ENCODE results near the gene IDH2. TPM values are rescaled to one million over a fixed set of nuclear protein-coding genes. Genes with fewer than 3 reads are reported as not detected.

Gene IDH2
- polyA plus RNA-seq, 1 donor from 2014 or later = 84.7 TPM

DNA sequence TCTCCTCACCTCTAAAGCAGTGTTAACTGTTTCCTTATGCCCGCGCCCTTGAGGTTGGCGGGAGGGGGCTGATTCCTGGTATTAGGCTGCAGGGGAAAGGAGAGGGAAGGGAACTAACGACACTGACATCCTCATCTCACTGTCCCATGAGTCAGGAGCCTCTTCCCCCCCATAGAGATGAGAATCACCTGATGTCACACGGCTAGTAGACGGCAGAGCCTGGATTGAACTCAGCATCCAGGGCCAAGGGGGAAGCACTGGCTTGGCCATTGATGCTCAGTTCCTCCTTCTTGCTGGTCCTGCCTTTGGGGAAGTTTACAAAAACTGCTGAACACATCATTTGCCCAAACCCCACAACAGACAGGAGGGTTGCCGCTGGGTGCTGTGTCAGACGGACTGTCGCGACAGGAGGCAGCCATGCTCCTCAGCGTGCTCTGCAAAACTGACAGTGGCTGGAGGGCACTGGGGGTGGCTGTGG is 38.5 kb downstream of the IDH2 start:
- no peak overlapping the region for H3K4me2 ChIP-seq (ENCODE audit: low read length)
- no peak for TF ChIP-seq TAF1 (IDR thresholded peaks at IDR 0.05; ENCODE audit: low read depth)
- TF ChIP-seq SMC3 (conservative IDR thresholded peaks at IDR 0.05; ENCODE audit: poor library complexity) = no peak
- TF ChIP-seq, protein P1, sequence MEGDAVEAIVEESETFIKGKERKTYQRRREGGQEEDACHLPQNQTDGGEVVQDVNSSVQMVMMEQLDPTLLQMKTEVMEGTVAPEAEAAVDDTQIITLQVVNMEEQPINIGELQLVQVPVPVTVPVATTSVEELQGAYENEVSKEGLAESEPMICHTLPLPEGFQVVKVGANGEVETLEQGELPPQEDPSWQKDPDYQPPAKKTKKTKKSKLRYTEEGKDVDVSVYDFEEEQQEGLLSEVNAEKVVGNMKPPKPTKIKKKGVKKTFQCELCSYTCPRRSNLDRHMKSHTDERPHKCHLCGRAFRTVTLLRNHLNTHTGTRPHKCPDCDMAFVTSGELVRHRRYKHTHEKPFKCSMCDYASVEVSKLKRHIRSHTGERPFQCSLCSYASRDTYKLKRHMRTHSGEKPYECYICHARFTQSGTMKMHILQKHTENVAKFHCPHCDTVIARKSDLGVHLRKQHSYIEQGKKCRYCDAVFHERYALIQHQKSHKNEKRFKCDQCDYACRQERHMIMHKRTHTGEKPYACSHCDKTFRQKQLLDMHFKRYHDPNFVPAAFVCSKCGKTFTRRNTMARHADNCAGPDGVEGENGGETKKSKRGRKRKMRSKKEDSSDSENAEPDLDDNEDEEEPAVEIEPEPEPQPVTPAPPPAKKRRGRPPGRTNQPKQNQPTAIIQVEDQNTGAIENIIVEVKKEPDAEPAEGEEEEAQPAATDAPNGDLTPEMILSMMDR (IDR thresholded peaks at IDR 0.05; ENCODE audit: poor library complexity, severe bottlenecking) = no peak
- TF ChIP-seq MXI1 (conservative IDR thresholded peaks at IDR 0.05; ENCODE audit: poor library complexity, severe bottlenecking) = no peak
- TF ChIP-seq POLR2AphosphoS5 (IDR thresholded peaks at IDR 0.05) = no peak
- no peak for TF ChIP-seq EZH2 (IDR thresholded peaks at IDR 0.05; ENCODE audit: borderline replicate concordance, insufficient read depth, low read length, poor library complexity, severe bottlenecking)
- TF ChIP-seq REST (IDR thresholded peaks at IDR 0.05; ENCODE audit: borderline replicate concordance) = no peak
- no peak for TF ChIP-seq EP300 (conservative IDR thresholded peaks at IDR 0.05; ENCODE audit: poor library complexity, severe bottlenecking)
- TF ChIP-seq RAD21 (conservative IDR thresholded peaks at IDR 0.05) = no peak
- H4K20me1 ChIP-seq (ENCODE audit: insufficient read depth) = no peaks in the 10 kb centered on the region

GRCh38 chr15:90062973-90063769 is 39.1 kb downstream of the IDH2 start:
- H3K9ac ChIP-seq (ENCODE audit: low read length) = no peak overlapping the region
- no peaks in the 10 kb centered on the region for H3K27me3 ChIP-seq (ENCODE audit: insufficient read depth, low read depth, low read length)
- H3K27ac ChIP-seq (ENCODE audit: low read length) = no peak overlapping the region
- H3K4me2 ChIP-seq (ENCODE audit: low read length) = no peak overlapping the region
- no peaks in the 10 kb centered on the region for H3K79me2 ChIP-seq (replicated peaks; ENCODE audit: insufficient read depth, low read length)
- H2AFZ ChIP-seq (ENCODE audit: low read depth, low read length) = no peak overlapping the region
- no peaks in the 10 kb centered on the region for H3K9me2 ChIP-seq (ENCODE audit: insufficient read depth, low read length)
- no peaks in the 10 kb centered on the region for H4K20me1 ChIP-seq (ENCODE audit: insufficient read depth)
- no peaks in the 10 kb centered on the region for H3K9me3 ChIP-seq (ENCODE audit: low read length)
- no peaks in the 10 kb centered on the region for H3K36me3 ChIP-seq (ENCODE audit: insufficient read depth, low read length)
- TF ChIP-seq EP300 (conservative IDR thresholded peaks at IDR 0.05; ENCODE audit: poor library complexity, severe bottlenecking) = no peak
- TF ChIP-seq, protein P1 (IDR thresholded peaks at IDR 0.05; ENCODE audit: poor library complexity, severe bottlenecking) = no peak
- TF ChIP-seq SMC3 (conservative IDR thresholded peaks at IDR 0.05; ENCODE audit: poor library complexity) = no peak
- no peak for TF ChIP-seq TAF1 (IDR thresholded peaks at IDR 0.05; ENCODE audit: low read depth)
- TF ChIP-seq MXI1 (conservative IDR thresholded peaks at IDR 0.05; ENCODE audit: poor library complexity, severe bottlenecking) = no peak
- TF ChIP-seq POLR2AphosphoS5 (IDR thresholded peaks at IDR 0.05) = no peak
- TF ChIP-seq RAD21 (conservative IDR thresholded peaks at IDR 0.05) = no peak
- TF ChIP-seq EZH2 (IDR thresholded peaks at IDR 0.05; ENCODE audit: borderline replicate concordance, insufficient read depth, low read length, poor library complexity, severe bottlenecking) = no peak
- no peak for TF ChIP-seq REST (IDR thresholded peaks at IDR 0.05; ENCODE audit: borderline replicate concordance)
- H3F3A ChIP-seq (ENCODE audit: insufficient read depth, low read length, poor library complexity, severe bottlenecking) = no peaks in the 10 kb centered on the region
- no peak overlapping the region for H3K4me3 ChIP-seq (ENCODE audit: low read length)

More for the DNA sequence above, 38.5 kb downstream of the IDH2 start:
- no peak overlapping the region for H3K27ac ChIP-seq (ENCODE audit: low read length)
- no peaks in the 10 kb centered on the region for H3K9me3 ChIP-seq (ENCODE audit: low read length)
- no peaks in the 10 kb centered on the region for H3F3A ChIP-seq (ENCODE audit: insufficient read depth, low read length, poor library complexity, severe bottlenecking)
- no peaks in the 10 kb centered on the region for H3K27me3 ChIP-seq (ENCODE audit: insufficient read depth, low read depth, low read length)
- no peaks in the 10 kb centered on the region for H3K79me2 ChIP-seq (replicated peaks; ENCODE audit: insufficient read depth, low read length)
- H3K4me3 ChIP-seq (ENCODE audit: low read length) = no peak overlapping the region
- no peaks in the 10 kb centered on the region for H3K9me2 ChIP-seq (ENCODE audit: insufficient read depth, low read length)
- H3K9ac ChIP-seq (ENCODE audit: low read length) = no peak overlapping the region
- no peaks in the 10 kb centered on the region for H3K36me3 ChIP-seq (ENCODE audit: insufficient read depth, low read length)
- H2AFZ ChIP-seq (ENCODE audit: low read depth, low read length) = no peak overlapping the region

All from neural cell (in vitro differentiated cells).